ENCODE results near the gene TRAF3IP1.
"Not testable (repeated sequence)": the region's sequence is repeated elsewhere in the genome, so short reads cannot be mapped to it uniquely, and the experiment has no call there.

TRAF3IP1 gene

GRCh38 chr2:238320246-238320647, at the start of gene TRAF3IP1:
Gene TRAF3IP1, plus strand, starts transcription at chr2:238320518. Its CDS starts 145 bp downstream, at chr2:238320663.
- peak; percentile 66 to 74 for DNase-seq (ENCODE audit: low read depth in 2 of 2)

GRCh38 chr2:238270606-238271005, 49.7 kb upstream of the TRAF3IP1 start:
- no peak for DNase-seq (ENCODE audit: low read depth in 2 of 2)

GRCh38 chr2:238271061-238271554, 49.2 kb upstream of the TRAF3IP1 start:
- no peak for DNase-seq (ENCODE audit: low read depth in 2 of 2)

GRCh38 chr2:238271686-238272085, 48.6 kb upstream of the TRAF3IP1 start:
- DNase-seq (ENCODE audit: low read depth in 2 of 2) = not testable (repeated sequence)

GRCh38 chr2:238272156-238272555, 48.2 kb upstream of the TRAF3IP1 start:
- DNase-seq (ENCODE audit: low read depth in 2 of 2) = no peak

- DNase-seq (ENCODE audit: low read depth in 2 of 2) = not testable (repeated sequence)
Observed at GRCh38 chr2:238273433-238273832, 46.9 kb upstream of the TRAF3IP1 start.

GRCh38 chr2:238274152-238274865, 46.0 kb upstream of the TRAF3IP1 start:
- no peak for DNase-seq (ENCODE audit: low read depth in 2 of 2)

- no peak for DNase-seq (ENCODE audit: low read depth in 2 of 2)
Observed at GRCh38 chr2:238277695-238278094, 42.6 kb upstream of the TRAF3IP1 start.

GRCh38 chr2:238278626-238279323, 41.5 kb upstream of the TRAF3IP1 start:
- DNase-seq (ENCODE audit: low read depth in 2 of 2) = no peak

GRCh38 chr2:238279324-238279682, 41.0 kb upstream of the TRAF3IP1 start:
- DNase-seq (ENCODE audit: low read depth in 2 of 2) = no peak

GRCh38 chr2:238280083-238280825, 40.1 kb upstream of the TRAF3IP1 start:
- DNase-seq (ENCODE audit: low read depth in 2 of 2) = no peak

- no peak for DNase-seq (ENCODE audit: low read depth in 2 of 2)
Observed at GRCh38 chr2:238281826-238282480, 38.4 kb upstream of the TRAF3IP1 start.

GRCh38 chr2:238282861-238283738, 37.2 kb upstream of the TRAF3IP1 start:
- DNase-seq (ENCODE audit: low read depth in 2 of 2) = no peak

GRCh38 chr2:238284802-238285515, 35.4 kb upstream of the TRAF3IP1 start:
- DNase-seq (ENCODE audit: low read depth in 2 of 2) = no peak

GRCh38 chr2:238285653-238286082, 34.6 kb upstream of the TRAF3IP1 start:
- no peak for DNase-seq (ENCODE audit: low read depth in 2 of 2)

GRCh38 chr2:238286095-238286494, 34.2 kb upstream of the TRAF3IP1 start:
- DNase-seq (ENCODE audit: low read depth in 2 of 2) = no peak

- DNase-seq (ENCODE audit: low read depth in 2 of 2) = no peak
Observed at GRCh38 chr2:238286551-238286950, 33.8 kb upstream of the TRAF3IP1 start.

GRCh38 chr2:238286987-238287736, 33.2 kb upstream of the TRAF3IP1 start:
- DNase-seq (ENCODE audit: low read depth in 2 of 2) = no peak
